Esophagus squamous epithelium (tissue), 4 donors: ENCODE measurements around the gene RAB35.

Experiments
- POLR2A ChIP-seq, 4 donors: fragments of 450-650 bp; IDR thresholded peaks; one replicate each; pipeline ENCODE4 v1.6.1; 2017; ENCODE audit warnings: antibody characterized with exemption in 4 of 4, mild to moderate bottlenecking in 4 of 4, moderate library complexity in 3 of 4
- TF ChIP-seq, protein P1 (sequence below), 6 experiments: fragments of 450-650 bp in 4 of 6; fragments of 200-600 bp in 2 of 6; sonication (generic) in 2 of 6; IDR thresholded peaks; one replicate each; pipeline ENCODE4 v1.5.1; 2016 to 2019; ENCODE audit warnings: antibody characterized with exemption in 6 of 6, mild to moderate bottlenecking in 4 of 6, moderate library complexity in 4 of 6

- no peak for TF ChIP-seq POLR2A (IDR thresholded peaks at IDR 0.05)
- TF ChIP-seq, protein P1, sequence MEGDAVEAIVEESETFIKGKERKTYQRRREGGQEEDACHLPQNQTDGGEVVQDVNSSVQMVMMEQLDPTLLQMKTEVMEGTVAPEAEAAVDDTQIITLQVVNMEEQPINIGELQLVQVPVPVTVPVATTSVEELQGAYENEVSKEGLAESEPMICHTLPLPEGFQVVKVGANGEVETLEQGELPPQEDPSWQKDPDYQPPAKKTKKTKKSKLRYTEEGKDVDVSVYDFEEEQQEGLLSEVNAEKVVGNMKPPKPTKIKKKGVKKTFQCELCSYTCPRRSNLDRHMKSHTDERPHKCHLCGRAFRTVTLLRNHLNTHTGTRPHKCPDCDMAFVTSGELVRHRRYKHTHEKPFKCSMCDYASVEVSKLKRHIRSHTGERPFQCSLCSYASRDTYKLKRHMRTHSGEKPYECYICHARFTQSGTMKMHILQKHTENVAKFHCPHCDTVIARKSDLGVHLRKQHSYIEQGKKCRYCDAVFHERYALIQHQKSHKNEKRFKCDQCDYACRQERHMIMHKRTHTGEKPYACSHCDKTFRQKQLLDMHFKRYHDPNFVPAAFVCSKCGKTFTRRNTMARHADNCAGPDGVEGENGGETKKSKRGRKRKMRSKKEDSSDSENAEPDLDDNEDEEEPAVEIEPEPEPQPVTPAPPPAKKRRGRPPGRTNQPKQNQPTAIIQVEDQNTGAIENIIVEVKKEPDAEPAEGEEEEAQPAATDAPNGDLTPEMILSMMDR (IDR thresholded peaks at IDR 0.05): no peak
Measured at GRCh38 chr12:120132863-120133385, 16.4 kb upstream of the RAB35 start.
